Measurements from ENCODE around the gene ECEL1.
A peak's percentile ranks its signal among the peaks of the same experiment; 100 is the strongest.
"Not testable (repeated sequence)": the region's sequence is repeated elsewhere in the genome, so short reads cannot be mapped to it uniquely, and the experiment has no call there.

The ECEL1 gene

GRCh38 chr2:232440220-232441018 is 47.2 kb downstream of the ECEL1 start:
- H4K20me1 ChIP-seq (ENCODE audit: insufficient read depth, low read length): not testable (repeated sequence)

GRCh38 chr2:232439758-232440135 is 47.9 kb downstream of the ECEL1 start:
- H3K27ac ChIP-seq (ENCODE audit: low read length): no peak overlapping the region
- no peak overlapping the region for H3K4me2 ChIP-seq (ENCODE audit: low read length)
- no peaks in the 10 kb centered on the region for H3K27me3 ChIP-seq (ENCODE audit: low read depth, low read length)
- H3K4me1 ChIP-seq (ENCODE audit: low read length): 0 out of 2 replicates have a peak, but pooled peaks cover 3% of the 10 kb centered on the region
- no peak overlapping the region for H3K9ac ChIP-seq (ENCODE audit: low read length)
- no peaks in the 10 kb centered on the region for H3K79me2 ChIP-seq (ENCODE audit: low read length)
- H3K36me3 ChIP-seq (replicated peaks; ENCODE audit: low read depth, low read length): no peaks in the 10 kb centered on the region
- no peak for TF ChIP-seq EZH2phosphoT487 (IDR thresholded peaks at IDR 0.05; ENCODE audit: low read depth)
- TF ChIP-seq CTCF (IDR thresholded peaks at IDR 0.05; ENCODE audit: low read depth, low read length): no peak
- no peak overlapping the region for H2AFZ ChIP-seq (ENCODE audit: low read depth, low read length)
- H3K9me3 ChIP-seq (ENCODE audit: insufficient read depth, low read length): no peaks in the 10 kb centered on the region
- no peak overlapping the region for H3K4me3 ChIP-seq (ENCODE audit: low read length)
- H4K20me1 ChIP-seq (ENCODE audit: insufficient read depth, low read length): no peaks in the 10 kb centered on the region

More at GRCh38 chr2:232440220-232441018, 47.2 kb downstream of the ECEL1 start:
- Histone ChIP-seq H3K4me2 (ENCODE audit: low read length) (peak overlapping the region; percentile 56), H3K4me3 (ENCODE audit: low read length) (peak overlapping the region; percentile 43; the same call in 1 of the 2 replicates), H2AFZ (ENCODE audit: low read depth, low read length) (0 out of 2 replicates have a peak overlapping the region, but pooled peaks have one; percentile 54)
- not testable (repeated sequence) for H3K36me3 ChIP-seq (replicated peaks; ENCODE audit: low read depth, low read length); H3K27me3 ChIP-seq (ENCODE audit: low read depth, low read length); H3K79me2 ChIP-seq (ENCODE audit: low read length); H3K9me3 ChIP-seq (ENCODE audit: insufficient read depth, low read length); H3K4me1 ChIP-seq (ENCODE audit: low read length); H3K9ac ChIP-seq (ENCODE audit: low read length); H3K27ac ChIP-seq (ENCODE audit: low read length)
- TF ChIP-seq CTCF (IDR thresholded peaks at IDR 0.05; ENCODE audit: low read depth, low read length): peak; percentile 60

GRCh38 chr2:232438951-232439757 is 48.5 kb downstream of the ECEL1 start:
- H4K20me1 ChIP-seq (ENCODE audit: insufficient read depth, low read length): no peaks in the 10 kb centered on the region
- no peak overlapping the region for H3K9ac ChIP-seq (ENCODE audit: low read length)
- H3K4me1 ChIP-seq (ENCODE audit: low read length): 0 out of 2 replicates have a peak, but pooled peaks cover under 1% of the 10 kb centered on the region
- no peak overlapping the region for H3K4me3 ChIP-seq (ENCODE audit: low read length)
- TF ChIP-seq CTCF (IDR thresholded peaks at IDR 0.05; ENCODE audit: low read depth, low read length) (peak; percentile 21; the same call in 1 of the 2 replicates), EZH2phosphoT487 (IDR thresholded peaks at IDR 0.05; ENCODE audit: low read depth) (no peak)
- no peak overlapping the region for H3K4me2 ChIP-seq (ENCODE audit: low read length)
- no peaks in the 10 kb centered on the region for H3K9me3 ChIP-seq (ENCODE audit: insufficient read depth, low read length)
- no peak overlapping the region for H2AFZ ChIP-seq (ENCODE audit: low read depth, low read length)
- H3K36me3 ChIP-seq (replicated peaks; ENCODE audit: low read depth, low read length): no peaks in the 10 kb centered on the region
- no peaks in the 10 kb centered on the region for H3K79me2 ChIP-seq (ENCODE audit: low read length)
- H3K27ac ChIP-seq (ENCODE audit: low read length): no peak overlapping the region
- H3K27me3 ChIP-seq (ENCODE audit: low read depth, low read length): no peaks in the 10 kb centered on the region

- no peaks in the 10 kb centered on the region for H3K79me2 ChIP-seq (ENCODE audit: low read length)
- no peak overlapping the region for H3K4me3 ChIP-seq (ENCODE audit: low read length)
- H3K27me3 ChIP-seq (ENCODE audit: low read depth, low read length): no peaks in the 10 kb centered on the region
- no peak for TF ChIP-seq CTCF (IDR thresholded peaks at IDR 0.05; ENCODE audit: low read depth, low read length)
- no peak for TF ChIP-seq EZH2phosphoT487 (IDR thresholded peaks at IDR 0.05; ENCODE audit: low read depth)
- no peak overlapping the region for H3K27ac ChIP-seq (ENCODE audit: low read length)
- H3K9ac ChIP-seq (ENCODE audit: low read length): no peak overlapping the region
- no peak overlapping the region for H3K4me2 ChIP-seq (ENCODE audit: low read length)
- no peaks in the 10 kb centered on the region for H3K9me3 ChIP-seq (ENCODE audit: insufficient read depth, low read length)
- H3K4me1 ChIP-seq (ENCODE audit: low read length): no peaks in the 10 kb centered on the region
- H2AFZ ChIP-seq (ENCODE audit: low read depth, low read length): no peak overlapping the region
- no peaks in the 10 kb centered on the region for H4K20me1 ChIP-seq (ENCODE audit: insufficient read depth, low read length)
- H3K36me3 ChIP-seq (replicated peaks; ENCODE audit: low read depth, low read length): no peaks in the 10 kb centered on the region
These were observed 49.5 kb downstream of the ECEL1 start for GRCh38 chr2:232438091-232438490.
